Hepatic stellate cell (primary cell): ENCODE results near the gene SYT5.

Experiments
- DNase-seq: peaks from one replicate; pipeline ENCODE4 v3.0.0; 2011; ENCODE audit warnings: low spot score

The SYT5 gene

DNA sequence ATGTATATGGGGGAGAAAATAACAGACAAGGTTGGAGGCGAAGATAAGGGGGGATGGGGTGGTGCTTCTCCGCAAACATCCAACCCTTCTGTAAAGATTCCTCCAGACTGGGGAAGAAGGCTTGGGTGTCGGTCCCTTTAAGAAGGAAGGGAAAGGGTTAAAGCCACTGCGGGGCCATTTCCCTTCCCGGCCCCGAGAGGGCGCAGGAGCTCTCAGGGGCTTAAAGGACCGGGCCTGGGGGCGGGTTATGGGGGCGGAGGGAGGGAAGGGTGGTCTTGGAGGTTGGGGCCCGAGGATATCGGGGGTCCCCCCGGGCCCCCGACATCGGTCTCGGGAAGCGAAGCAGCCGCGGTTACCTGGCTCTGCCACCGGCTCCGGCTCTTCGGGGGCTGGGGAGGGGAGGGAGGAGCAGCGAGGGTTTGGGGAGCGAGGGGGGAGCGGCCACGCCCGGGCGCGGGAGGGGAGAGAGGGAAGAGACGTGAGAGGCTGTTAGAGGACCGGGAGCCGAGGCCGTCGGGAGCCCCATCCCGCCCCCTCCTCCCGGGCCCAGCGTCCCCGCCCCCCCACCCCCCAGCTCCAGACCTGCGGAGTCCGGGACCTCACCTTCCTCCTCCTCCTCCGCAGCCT, 33.9 kb downstream of the SYT5 start:
- peak; percentile 54 for DNase-seq

DNA sequence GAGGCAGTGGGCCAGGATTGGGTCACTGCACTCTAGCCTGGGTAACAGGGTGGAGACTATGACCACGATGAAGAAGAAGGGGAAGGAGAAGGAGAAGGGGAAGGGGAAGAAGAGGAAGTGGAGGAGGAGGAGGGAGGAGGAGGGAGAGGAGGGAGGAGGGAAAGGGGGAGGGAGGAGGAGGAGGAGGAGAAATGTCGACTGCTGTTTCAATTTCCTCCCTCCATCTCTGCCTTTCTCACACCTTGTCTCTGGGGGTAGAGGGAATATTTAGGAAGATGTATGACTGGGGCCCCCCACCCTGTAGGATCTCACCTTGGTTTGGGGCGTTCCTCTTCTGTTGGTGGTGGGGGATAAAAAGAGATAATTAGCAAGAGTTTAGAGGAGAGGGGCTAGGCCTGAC, 34.9 kb downstream of the SYT5 start:
- no peak for DNase-seq

DNA sequence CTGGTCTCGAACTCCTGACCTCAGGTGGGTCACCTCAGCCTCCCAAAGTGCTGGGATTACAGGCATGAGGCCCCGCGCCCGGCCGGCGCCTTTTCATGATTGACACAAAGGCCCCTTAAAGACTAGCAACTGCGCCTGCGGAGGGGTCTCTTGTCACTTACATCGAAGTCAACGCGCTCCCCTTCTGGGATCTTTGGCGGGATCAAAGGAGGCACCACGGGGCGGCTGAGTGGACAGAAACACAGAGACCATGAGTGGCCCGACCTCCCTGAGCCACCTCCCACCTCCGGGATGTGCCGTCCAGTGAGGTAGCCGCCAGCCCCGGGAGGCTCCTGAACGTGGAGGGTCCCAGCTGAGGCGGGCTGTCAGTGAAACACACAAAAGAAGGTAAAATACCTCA, 38.4 kb downstream of the SYT5 start:
- no peak for DNase-seq

DNA sequence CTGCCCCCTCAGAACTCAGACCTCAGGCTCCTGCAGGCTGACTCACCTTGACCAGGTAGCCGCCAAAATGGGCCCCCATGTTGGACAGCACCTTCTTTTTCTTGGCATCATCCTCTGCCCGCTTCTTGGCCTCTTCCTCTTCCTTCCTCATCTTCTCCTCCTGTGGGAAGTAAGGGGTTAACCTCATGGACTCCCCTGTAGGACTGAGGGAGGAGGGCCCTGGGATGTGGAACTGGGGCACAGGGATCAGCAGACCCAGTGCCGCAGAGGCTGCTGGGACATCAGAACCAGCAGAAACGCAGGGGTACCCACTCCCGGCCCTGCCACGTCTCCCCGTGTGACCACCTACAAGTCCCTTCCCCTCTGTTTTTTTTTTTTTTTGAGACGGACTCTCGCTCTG, 42.2 kb downstream of the SYT5 start:
- DNase-seq = no peak

DNA sequence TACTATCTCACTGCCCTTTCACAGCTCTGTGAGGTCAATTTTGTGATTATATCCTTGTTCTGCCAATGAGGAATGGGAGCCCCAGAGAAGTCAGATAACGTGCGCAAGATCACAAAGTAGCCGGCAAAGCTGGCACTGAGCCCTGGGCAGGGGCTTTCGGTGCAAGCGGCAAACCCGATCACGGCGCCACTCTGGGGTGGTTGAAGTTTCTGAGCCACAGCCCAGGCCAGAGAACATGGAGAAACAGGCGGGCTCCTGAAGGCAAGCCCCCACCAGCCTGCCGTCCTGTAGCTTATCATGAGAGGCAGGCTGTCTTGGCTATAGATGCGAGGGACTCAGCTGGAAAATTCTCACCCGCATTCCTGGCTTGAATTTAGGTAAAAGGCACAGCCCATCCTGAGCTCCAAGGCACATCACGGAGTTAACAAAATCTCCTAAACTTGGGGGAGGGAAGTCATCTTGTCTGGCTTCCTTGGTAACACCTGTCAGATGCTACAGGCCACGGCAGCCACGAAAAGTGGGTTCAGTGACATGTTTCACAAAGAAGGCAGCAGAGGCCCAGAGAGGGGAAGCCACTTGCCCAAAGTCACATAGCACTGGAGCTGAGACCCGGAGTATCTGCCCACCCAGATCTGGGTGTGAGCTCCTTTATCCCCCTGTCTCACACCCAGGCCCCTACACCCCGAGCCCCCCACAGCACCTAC, 43.5 kb downstream of the SYT5 start:
- DNase-seq = no peak

DNA sequence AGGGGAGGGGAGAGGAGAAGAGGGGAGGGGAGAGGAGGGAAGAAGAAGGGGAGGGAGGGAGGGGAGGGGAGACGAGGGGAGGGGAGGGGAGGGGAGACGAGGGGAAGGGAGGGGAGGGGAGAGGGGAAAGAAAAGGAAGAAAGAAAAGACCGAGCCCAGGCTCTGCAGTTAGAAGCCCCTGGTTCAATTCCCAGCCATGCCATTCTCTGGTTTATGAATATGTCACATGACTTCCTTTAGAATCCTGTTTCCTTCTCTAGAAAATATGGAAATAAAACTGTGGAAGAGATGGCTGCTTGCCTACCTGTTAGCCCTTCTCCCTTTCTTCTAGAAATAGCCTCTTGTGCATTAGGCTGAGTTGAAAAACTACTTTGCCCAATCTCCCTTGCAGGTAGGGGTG, 45.4 kb downstream of the SYT5 start:
- DNase-seq = no peak

DNA sequence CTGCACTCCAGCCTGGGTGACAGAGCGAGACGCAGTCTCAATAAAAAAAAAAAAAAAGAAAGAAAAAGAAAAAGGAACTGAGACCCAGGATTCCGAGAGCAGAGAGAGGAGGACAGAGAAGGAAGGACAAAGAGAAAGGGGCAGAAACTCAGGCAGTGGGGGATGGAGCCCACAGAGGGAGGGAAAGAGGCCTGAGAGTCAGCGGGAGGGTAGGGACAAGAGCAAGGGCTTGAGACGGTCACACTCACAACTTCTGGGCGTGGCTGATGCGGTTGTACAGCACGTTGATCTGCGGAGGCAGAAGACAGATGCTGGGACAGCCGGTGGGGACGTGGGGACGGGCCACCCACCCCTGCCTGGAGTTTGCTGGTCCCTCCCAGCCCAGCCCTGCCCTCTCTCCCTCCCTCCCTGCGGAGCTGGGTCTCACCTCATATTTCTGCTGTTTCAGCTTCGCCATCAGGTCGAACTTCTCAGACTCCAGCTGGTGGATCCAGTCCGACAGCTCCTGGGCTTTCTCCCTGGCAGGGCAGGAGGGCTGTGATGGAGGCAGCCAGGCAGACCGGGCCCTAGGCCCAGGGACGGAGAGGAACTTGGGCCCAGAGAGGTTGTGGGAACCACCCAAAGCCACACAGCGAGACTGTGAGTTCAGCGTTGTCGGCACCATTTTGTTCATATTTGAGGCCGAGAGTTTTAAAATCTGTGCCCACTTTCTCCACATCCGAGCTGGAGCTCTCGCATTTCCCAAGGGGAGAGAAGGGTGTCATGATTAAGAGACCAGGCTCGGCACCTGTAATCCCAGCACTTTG, 46.2 kb downstream of the SYT5 start:
- DNase-seq = no peak

DNA sequence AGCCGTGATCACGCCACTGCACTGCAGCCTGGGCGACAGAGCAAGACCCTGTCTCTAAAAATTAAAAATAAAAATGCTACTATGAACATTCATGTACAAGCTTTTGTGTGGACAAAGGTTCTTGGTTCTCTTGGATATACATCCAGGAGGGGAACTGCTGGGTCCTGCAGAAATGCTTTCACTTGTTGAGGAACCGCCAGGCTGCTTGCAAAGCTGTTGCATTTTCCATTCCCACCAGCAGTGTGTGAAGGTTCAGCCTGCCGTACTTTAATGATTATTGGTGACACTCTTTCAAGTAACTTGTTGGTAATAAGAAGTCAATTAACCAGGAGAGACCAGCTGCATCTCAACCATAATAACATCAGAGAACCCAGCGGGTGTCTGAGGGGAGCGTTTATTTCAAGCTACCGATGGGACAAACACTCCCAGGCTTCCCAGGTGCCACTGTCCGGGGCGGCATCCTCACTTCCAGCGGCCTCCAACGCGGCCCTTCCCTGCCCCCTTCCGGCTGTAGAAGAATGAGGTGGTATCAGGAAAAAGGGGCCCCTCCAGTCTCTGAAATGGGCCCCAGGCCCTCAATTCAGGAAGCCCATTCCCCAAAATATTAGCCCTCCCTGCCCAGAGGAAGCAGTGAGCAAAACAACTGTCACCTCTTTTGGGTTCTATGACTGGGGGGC, 47.5 kb downstream of the SYT5 start:
- no peak for DNase-seq

DNA sequence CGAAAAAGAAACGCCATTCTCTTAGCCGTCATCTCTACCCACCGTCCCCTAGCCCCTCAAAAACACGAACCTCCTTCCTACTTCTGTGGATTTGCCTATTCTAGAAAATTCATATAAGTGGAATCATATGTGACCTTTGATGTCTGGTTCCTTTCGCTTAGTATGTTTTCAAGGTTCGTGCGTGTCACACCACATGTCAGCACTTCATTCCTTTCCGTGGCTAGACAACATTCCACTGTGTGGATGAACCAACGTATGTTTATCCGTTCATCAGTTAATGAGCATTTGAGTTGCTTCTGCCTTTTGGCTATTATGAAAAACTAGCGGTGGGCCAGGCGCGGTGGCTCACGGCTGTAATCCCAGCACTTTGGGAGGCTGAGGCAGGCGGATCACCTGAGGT, 48.7 kb downstream of the SYT5 start:
- no peak for DNase-seq
